GM18507 (cell line): ENCODE data around the gene STIMATE.

Experiments
- DNase-seq: peaks from one replicate; pipeline ENCODE4 v3.0.0; 2011; ENCODE audit warnings: low read depth; ENCODE audit not compliant: insufficient read length; ENCODE audit errors: extremely low spot score
- FAIRE-seq: peaks from 2 replicates; lab custom pipeline; 2011; peaks lifted over from hg19 to GRCh38; lab: Jason Lieb, UNC

The STIMATE gene

DNA sequence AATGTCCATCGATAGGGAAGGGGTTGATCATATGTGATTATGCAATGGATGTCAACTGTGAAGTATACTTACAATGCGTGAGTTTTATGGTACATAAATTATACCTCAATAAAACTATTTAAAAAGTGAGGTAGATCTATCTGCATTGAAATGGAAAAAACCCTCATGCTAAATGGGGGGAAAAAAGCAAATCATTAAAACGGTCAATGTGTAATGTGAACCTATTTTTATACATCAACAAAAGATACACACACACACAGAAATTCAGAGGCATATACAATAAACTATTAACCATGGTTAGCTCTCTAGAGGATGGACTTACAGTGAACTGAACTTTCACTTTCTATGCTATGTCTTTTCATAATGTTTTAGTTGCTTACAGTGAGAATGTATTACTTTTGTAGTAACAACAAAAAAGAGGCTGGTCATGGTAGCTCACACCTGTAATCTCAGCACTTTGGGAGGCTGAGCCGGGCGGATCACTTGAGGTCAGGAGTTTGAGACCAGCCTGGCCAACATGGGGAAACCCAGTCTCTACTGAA is 23.1 kb downstream of the STIMATE start:
- DNase-seq (no peak), FAIRE-seq (peak; percentile 86)

- FAIRE-seq, result no peak
Measured at GRCh38 chr3:52873433-52874159, 23.8 kb downstream of the STIMATE start.

DNA sequence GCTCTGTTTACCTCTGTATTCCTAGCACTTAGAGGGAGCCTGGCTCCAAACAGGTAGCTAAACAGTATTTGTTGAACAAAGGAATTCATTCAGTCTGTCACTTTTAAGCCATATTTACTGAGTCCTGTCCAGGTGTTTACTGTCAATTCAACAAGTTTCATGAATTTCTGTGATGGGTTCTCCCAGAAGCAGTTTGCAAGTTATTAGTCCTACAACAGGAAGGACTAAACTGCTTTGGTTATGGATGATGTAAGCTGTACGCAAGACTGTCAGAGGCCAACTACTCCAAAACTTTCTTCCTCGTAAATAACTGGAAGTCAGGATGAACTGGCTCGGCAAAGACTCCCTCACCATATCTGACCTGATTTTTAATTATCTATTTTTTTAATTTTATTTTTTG is 25.1 kb downstream of the STIMATE start:
- FAIRE-seq, result no peak

More at GRCh38 chr3:52873433-52874159, 23.8 kb downstream of the STIMATE start:
- no peak for DNase-seq

DNA sequence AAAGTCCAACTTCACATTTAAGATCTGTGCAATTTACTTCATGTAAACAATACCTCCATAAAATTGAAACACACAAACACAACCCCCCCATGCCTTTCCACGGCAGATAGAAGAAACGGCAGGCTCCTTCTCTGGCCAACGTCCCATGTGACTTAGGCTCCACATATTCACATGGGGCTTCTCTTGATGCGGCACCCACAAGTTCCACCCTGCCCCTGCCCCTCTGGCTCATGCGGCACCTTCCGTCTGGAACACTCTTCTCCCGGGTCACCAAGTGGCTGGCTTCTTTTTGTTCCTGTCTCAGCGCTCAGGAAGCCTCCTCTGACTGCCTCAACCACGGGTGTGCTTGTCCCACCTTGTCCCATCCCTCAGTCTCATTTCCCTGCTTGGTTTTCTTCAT is 25.6 kb downstream of the STIMATE start:
- no peak for FAIRE-seq
- DNase-seq, result no peak

More for the DNA sequence above, 25.1 kb downstream of the STIMATE start:
- no peak for DNase-seq

- FAIRE-seq, result no peak
Measured at GRCh38 chr3:52870471-52870870, 26.9 kb downstream of the STIMATE start.

DNA sequence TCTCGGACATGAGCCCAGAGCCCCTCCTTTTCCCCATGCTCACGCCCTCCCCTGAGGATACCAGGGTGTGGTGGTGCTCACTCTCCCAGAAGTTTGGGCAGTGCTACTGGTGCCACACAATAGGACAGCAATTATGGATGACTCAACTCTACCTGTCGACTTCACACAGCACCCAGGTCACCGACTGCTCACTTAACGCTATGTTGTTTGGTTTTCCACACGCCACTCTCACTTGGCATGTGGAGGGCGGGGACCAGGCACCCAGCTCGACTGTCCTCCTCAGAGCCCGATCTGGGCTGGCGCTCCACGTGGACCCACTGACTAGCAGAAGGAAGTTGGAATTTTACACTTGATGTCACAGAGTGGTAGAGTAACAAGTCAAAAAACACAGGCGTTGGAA is 30.9 kb downstream of the STIMATE start:
- DNase-seq (no peak), FAIRE-seq (no peak)

More at GRCh38 chr3:52870471-52870870, 26.9 kb downstream of the STIMATE start:
- DNase-seq, result no peak

GRCh38 chr3:52865994-52866393 is 31.4 kb downstream of the STIMATE start:
- no peak for DNase-seq
- FAIRE-seq, result no peak

DNA sequence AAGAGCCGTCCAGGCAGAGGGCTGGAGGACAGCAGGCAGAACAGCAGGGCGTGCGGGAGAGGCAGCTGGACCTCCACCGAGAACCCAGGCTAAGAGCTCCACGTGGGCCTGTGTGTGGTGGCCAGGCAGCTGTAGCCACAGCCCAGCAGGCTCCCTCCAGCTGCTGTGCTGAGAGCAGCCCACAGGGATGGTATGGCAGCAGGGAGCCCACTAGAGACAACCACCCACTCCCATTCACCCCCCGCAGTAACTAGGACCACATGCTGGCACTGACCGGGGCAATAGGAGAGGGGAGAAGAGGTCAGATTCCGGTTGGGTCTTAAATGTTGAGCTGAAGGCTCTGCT is 37.0 kb downstream of the STIMATE start:
- FAIRE-seq (no peak), DNase-seq (no peak)

GRCh38 chr3:52859686-52860423 is 37.5 kb downstream of the STIMATE start:
- FAIRE-seq, result no peak

GRCh38 chr3:52857864-52858263 is 39.5 kb downstream of the STIMATE start:
- DNase-seq, result no peak
- FAIRE-seq, result no peak

More at GRCh38 chr3:52859686-52860423, 37.5 kb downstream of the STIMATE start:
- no peak for DNase-seq

- FAIRE-seq, result no peak
- no peak for DNase-seq
Measured at GRCh38 chr3:52857133-52857532, 40.2 kb downstream of the STIMATE start.

DNA sequence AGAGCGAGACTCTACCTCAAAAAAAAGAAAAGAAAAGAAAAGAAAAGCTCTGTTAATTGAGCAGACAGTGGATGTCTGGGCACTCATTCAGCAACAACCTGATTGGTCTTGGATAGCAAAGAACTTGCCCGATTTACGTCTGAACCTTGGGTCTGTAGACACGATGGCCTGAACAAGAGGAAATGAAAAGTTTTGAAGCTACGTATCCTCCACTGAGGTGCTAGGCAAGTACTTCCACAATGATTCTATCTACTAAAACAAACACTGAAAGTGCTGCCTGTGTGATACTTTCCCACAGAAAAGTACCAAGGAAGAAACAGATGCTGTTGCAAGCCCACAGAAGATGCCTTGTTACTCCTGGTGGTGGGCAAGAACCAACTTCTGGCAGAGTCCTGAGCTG is 40.7 kb downstream of the STIMATE start:
- FAIRE-seq, result peak; percentile 5
- no peak for DNase-seq

- DNase-seq, result no peak
- FAIRE-seq, result no peak
Measured at GRCh38 chr3:52854013-52854412, 43.3 kb downstream of the STIMATE start.

DNA sequence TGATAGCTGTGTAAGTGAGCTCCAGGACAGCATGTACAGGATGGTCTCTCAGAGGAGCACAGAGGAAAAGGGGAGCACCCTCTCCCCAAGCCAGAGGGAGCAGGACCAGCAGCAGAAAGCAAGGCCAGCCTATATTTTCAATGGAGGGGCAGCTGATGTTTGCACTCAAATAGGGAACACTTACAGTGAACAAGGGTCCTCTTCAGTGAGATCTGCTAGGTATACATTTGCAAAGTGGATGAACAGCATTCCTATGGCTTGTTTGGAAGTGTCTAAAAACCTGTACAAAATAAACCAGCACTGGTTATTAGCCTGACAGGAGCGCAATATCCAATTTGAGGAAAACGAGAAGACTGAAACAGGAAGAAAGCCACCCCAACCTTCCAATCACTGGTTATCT is 44.9 kb downstream of the STIMATE start:
- FAIRE-seq, result no peak
- DNase-seq, result no peak

- peak; percentile 45 for FAIRE-seq
- DNase-seq, result no peak
Measured at GRCh38 chr3:52851348-52851747, 46.0 kb downstream of the STIMATE start.

- no peak for FAIRE-seq
Measured at GRCh38 chr3:52849656-52850055, 47.7 kb downstream of the STIMATE start.

DNA sequence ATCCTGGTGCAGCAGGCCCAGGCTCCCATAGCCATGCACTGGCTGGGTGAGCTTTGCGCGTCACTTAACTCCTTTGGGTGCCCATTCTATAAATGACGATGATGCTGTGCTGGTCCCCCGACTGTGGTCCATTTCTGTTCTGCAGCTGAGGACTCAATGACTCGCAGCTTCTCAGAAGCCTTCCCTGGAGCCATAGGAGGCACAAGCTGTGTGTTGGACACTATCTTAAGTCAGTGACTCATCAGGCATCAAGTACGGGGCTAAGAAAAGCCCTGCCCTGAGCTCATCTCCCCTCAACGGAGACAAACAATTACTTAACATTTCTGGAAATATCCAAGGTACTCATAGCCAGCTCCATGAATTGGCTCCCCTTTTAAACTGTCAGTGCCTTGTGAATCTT is 48.7 kb downstream of the STIMATE start:
- no peak for FAIRE-seq
- no peak for DNase-seq

More at GRCh38 chr3:52849656-52850055, 47.7 kb downstream of the STIMATE start:
- DNase-seq, result no peak

DNA sequence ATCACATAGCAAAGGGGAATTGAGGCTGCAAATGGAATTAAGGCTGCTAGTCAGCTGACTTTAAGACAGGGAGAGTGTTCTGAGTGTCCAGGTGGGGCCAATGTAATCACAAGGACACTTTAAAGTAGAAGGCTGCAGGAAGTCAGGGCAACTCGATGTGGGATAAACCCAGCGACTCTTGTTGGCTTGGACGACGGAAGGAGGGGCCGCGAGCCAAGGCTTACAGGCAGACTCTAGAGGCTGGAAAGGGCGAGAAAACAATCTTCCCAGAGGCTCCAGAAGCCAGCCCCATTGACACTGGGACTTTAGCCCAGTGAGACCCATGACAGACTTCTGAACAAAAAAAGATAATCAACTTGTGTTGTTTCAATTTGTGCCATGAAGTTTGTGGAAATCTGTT is 49.6 kb downstream of the STIMATE start:
- no peak for FAIRE-seq
- DNase-seq, result no peak

- FAIRE-seq (no peak), DNase-seq (no peak)
Measured at GRCh38 chr3:52847241-52847640, 50.1 kb downstream of the STIMATE start.

DNA sequence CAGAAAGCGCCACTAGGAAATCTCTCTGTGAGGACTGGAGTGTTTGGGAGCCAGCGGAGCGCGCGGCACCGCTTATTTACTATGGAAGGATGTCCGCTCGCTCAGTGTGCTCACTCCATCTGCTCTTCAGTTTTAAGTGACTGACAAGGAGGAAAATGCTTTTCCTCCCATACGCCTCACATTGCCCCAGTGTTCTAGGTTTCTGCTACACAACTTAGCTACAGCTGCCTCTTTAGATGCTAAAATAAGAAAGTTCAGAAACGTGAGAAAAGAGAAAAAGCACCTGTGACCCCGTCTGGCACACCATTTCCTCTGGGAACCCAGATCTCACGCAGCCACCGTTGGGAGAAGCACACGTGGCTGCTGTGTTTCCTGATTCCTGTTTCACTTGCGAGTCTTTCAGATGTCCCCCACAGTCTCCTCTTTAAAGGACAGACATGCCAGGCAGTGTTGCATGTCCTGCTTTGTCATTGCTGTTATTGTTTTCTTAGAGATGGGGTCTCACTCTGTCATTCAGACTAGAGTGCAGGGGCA is 50.8 kb downstream of the STIMATE start:
- peak; percentile 94 for FAIRE-seq

More for the DNA sequence above, 50.8 kb downstream of the STIMATE start:
- peak; percentile 47 for DNase-seq
